Activated effector memory CD4-positive, alpha-beta T cell treated with Interleukin-2 at 50 U/mL for 16 hours (primary cell): ENCODE measurements around the gene IFNG-AS1.

Source experiments
- DNase-seq: peaks from one replicate; pipeline ENCODE4 v3.0.0-alpha.2; 2020

The IFNG-AS1 gene

GRCh38 chr12:68040450-68041075 is 51.3 kb downstream of the IFNG-AS1 start:
- DNase-seq = peak; percentile 35

DNA sequence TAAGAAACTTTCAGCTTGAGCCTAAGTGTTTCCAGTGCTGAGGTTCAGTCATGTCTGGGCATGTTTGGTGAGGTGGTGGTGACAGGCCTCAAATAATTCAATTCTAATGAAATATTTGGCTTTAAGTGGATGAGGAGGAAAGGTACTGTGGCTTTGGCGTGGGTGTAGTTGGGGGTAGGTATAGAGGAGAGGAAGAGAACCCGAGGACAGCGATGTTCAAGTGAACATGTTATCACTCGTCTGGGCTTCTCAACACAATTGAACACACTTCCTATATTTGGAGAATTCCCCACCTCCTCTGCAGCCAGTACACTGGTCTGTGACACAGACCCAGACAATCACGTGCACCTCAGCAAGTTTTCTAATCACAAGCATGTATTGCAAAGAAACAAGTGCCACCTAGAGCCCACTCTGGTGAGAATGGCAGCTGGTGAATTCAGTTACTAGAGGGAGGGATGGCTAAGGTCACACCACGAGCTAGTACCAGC is 53.0 kb downstream of the IFNG-AS1 start:
- DNase-seq = no peak

DNA sequence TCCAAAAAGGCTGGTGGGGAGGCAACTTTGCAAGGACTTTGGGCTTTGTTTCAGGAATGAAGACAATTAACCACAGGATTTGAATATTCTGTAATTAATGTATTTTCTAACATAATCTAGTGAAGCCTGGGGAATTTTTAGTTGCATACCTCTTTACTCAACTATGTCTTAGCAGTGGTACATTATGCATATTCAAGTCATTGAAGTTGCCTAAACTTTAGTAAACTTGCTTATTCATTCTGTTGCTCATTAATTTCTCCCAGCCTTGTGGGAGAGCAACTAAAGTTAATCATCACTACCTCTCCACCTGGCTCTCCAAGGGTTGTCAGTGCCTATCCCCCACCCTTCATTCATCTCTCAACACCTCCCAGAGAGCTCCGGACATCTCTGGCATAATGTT is 54.2 kb downstream of the IFNG-AS1 start:
- no peak for DNase-seq

DNA sequence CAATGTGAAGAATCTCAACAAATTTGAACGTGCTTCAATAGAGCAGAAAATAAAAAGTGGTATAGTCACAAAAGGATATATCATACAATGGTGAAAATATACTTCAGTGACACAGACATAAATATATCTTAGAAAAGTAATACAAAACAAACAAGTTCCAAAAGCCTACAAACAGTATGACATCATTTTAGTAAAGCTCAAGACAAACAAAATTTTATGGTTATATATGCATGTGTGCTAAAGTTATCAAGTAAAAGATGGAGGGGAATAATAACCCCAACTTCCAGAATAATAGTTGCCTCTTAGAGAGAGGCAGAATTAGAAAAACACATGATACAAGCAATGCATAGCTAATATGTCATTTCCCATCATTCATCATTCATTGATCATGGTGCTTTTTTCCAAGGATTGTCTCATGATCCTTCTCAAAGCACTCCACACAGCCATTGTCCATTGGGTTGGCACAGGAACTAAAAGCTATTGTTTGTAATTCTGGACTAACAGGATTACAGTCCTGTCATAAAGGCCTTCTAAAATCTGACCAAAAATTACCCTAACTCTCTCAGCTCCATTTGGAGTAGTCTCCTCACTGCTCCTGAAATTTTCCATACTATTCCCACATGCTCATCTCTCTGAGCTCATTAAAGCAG is 59.5 kb downstream of the IFNG-AS1 start:
- DNase-seq = no peak

- DNase-seq = no peak
Measured at GRCh38 chr12:68056300-68056699, 67.1 kb downstream of the IFNG-AS1 start.

GRCh38 chr12:68063900-68064590 is 74.8 kb downstream of the IFNG-AS1 start:
- DNase-seq = no peak

GRCh38 chr12:68065163-68065562 is 75.9 kb downstream of the IFNG-AS1 start:
- DNase-seq = no peak

GRCh38 chr12:68065687-68066086 is 76.4 kb downstream of the IFNG-AS1 start:
- no peak for DNase-seq

GRCh38 chr12:68067762-68068376 is 78.6 kb downstream of the IFNG-AS1 start:
- DNase-seq = no peak

- DNase-seq = no peak
Measured at GRCh38 chr12:68069275-68069674, 80.0 kb downstream of the IFNG-AS1 start.
